GM21825 (cell line): Measurements from ENCODE around the gene FAM53A.

Experiments
- ATAC-seq: cut with Tn5 transposase; IDR thresholded peaks from one replicate; pipeline ENCODE4 v1.9.1; 2021; ENCODE audit warnings: mild to moderate bottlenecking, moderate library complexity; ENCODE audit not compliant: unreplicated experiment

The FAM53A gene

GRCh38 chr4:1661695-1662094 is 22.4 kb downstream of the FAM53A start:
- no peak for ATAC-seq

DNA sequence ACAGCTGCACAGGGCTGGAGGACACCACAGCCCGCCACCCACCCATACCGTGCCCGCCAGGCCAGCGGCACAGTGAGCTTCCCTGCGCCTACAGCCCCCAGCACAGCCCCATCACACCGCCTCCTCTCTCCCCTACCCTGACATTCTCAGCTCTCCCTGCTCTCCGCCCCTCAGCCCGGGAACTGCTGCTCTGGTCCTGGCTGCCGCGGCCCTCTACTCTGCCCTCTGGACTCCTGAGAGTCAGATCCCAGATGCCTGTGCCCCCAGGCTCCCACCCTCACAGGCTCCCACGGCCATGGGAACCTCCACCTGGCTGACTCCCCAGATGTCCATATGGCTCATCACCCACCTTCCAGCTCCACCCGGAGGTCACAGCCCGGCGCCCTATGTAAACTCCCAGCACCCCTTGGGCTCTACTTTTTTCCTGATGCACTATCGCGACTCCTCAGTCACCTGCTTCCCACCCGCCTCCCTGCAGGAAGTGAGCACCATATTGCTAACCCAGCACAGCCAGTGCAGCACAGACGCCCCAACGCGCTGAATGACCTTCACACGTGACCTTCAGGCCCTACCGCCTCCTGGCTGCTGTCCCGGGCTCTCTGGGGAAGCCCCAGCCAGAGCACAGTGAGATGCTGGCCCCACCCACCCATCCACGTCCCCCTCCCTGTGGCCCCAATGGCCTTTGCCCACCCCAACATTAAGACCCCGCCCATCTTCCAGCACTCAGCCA is 23.0 kb downstream of the FAM53A start:
- no peak for ATAC-seq

GRCh38 chr4:1659104-1660043 is 24.7 kb downstream of the FAM53A start:
- no peak for ATAC-seq

DNA sequence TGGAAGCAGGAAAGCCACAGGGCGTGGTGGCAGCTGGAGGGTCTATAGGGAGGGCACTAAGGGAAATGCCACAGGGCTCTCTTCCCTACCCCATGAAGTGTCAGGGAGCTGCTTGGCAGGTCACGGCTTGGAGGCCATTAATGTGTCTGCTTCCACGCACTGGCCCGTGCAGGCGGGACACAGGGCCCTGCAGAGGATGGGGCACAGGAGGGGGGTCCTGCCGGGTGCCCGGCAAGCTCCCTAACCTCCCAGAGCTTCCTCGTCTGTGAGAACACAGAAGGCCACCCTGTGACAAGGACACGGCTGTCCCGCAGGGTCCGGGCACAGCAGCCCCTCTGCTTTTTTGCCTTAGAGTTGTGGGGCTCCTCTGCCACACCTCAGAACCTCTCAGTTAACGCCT is 25.5 kb downstream of the FAM53A start:
- no peak for ATAC-seq

DNA sequence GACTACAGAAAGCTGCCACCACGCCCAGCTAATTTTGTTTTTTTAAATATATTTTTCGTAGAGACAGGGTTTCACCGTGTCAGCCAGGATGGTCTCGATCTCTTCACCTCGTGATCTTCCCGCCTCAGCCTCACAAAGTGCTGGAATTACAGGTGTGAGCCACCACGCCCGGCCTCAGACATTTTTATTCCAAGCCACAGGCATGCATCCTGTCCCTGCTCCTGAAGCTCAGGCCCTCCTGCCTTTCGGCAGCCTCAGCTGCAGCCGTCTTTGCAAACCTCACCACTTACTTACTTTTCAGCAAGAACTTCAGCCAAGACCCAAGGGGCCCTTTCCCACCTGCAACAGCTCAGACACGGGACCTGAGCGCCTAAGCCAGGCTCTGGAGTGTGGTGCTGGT is 26.0 kb downstream of the FAM53A start:
- ATAC-seq = no peak

DNA sequence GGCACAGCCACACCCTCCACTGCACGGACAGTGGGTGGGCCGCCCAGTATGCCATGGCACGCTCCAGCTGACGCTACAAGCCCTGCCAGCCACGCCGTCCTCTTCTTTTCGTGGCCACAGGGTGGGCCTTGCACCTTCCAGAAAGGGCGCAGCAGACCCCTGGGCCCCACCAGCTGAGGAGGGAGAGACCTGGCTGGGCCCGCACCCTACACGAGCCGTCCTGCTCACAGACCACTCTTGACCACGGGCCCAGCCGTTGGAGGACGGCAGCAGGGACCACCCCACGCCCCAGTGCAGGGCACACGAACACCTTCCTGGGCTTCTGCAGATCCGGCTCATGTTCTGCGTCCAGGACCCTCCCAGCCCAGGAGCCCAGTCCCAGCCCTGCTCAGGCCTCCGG is 27.1 kb downstream of the FAM53A start:
- ATAC-seq = no peak

GRCh38 chr4:1656132-1656531 is 28.0 kb downstream of the FAM53A start:
- no peak for ATAC-seq

GRCh38 chr4:1655676-1656075 is 28.4 kb downstream of the FAM53A start:
- no peak for ATAC-seq

DNA sequence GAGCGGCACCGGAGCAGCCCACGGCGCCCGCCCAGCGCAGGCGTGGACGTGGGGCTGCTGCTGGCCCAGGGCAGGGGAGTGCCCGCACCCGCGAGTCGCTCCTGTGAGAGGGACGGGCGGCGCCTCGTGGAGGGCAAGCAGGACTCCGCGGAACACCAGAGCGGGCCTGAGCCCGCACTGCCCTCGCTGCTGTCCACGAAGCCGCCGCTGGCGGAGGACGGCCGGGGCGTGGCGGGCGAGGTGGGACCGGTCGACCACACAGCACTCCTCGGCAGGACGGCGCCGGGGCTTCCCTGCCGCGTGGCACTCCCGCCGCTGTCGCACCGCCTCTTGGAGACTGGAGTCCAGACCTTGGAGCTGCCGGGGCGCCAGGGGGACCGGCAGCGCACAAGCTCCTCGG is 29.0 kb downstream of the FAM53A start:
- ATAC-seq = no peak

DNA sequence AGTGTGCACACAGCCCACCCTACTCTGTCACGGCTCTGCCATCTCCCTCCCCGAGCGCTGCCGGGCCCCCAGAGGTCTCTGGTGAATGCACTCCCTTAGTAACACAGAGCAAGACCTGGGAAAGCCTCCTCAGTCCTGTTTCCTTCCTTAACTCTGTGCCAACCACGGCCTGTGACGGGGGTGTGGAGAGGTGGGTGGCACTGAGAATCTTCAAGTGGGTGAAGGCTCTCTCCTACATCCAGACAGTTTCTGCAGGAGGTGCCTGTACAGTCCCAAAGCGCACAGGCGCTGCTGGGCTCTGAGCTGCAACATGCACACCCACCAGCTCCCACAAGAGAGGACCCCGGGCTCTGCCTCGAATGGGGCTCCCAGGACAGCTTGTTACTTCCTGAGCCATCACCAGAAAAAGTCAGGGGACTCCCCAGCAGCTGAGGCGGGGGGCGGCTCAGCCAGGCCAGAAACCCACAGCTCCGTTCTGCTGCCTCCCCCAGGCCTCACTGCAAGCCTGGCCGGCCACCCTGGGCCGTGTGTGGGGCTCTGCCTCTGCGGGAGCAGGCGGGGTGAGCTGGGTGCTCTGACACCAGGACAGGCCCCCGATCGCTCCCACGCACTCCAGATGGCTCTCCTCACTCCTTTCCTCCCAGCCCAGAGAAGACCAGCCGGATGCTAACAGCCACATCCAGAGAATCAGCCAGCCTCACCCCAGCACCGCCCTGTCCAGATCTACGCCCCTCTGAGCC is 29.7 kb downstream of the FAM53A start:
- no peak for ATAC-seq

DNA sequence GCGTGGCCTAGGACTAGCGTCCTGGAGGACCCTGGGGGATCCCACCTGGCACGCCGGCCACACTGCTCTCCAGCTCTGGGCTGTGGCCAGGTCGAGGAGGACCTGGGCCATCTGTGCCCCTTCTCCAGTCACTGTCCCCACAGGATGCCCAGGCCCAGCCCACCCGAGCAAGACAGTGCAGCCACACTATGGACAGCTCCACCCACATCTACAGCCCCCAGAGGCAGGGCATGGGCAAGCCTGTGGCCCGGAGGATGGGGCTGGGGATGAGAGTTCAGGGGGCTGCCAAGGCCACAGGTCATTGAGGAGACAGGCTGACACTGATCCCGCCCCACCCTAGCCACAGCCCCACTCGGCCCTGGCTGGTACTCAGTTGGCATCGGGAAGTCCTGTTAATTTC is 30.3 kb downstream of the FAM53A start:
- no peak for ATAC-seq

- no peak for ATAC-seq
These were observed 32.0 kb downstream of the FAM53A start for GRCh38 chr4:1652088-1652487.

- ATAC-seq = no peak
These were observed 32.5 kb downstream of the FAM53A start for GRCh38 chr4:1651609-1652008.

DNA sequence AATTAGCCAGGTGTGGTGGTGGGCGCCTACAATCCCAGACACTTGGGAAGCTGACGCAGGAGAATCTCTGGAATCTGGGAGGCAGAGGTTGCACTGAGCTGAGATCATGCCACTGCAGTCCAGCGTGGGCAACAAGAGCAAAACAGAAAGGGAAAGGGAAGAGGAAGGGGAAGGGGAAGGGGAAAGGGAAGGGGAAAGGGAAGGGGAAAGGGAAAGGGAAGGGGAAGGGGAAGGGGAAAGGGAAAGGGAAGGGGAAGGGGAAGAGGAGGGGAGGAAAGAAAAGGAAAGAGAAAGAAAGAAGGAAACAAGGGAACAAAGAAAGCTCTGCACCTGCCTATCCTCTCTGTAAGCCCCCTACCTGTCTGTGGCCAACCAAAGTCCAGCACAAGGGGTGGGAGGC is 35.2 kb downstream of the FAM53A start:
- ATAC-seq = no peak

DNA sequence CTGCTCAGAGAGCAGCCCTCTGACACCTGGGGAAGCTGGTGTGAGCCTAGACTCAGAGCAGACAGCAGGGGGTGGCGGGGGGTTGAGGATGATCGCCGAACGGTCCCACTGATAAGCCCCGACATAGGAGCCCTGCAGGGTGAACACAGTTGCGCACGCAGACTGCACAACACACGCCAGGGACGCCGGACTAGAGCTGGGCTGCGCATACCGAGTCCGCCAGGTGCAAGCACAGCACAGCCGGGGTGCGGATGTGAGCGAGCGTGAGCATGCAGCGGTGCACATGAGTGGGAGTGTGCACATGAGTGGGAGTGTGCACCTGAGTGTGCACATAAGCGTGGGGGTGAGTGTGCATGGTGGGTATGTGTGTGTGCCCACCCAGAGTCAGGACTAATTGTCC is 36.7 kb downstream of the FAM53A start:
- no peak for ATAC-seq

GRCh38 chr4:1646690-1647089 is 37.4 kb downstream of the FAM53A start:
- ATAC-seq = no peak

- ATAC-seq = no peak
These were observed 39.0 kb downstream of the FAM53A start for GRCh38 chr4:1644891-1645657.

- no peak for ATAC-seq
These were observed 40.0 kb downstream of the FAM53A start for GRCh38 chr4:1643971-1644735.

- ATAC-seq = no peak
These were observed 41.7 kb downstream of the FAM53A start for GRCh38 chr4:1642196-1642951.
